Measurements from ENCODE around the gene WSCD2. TPM values are rescaled to one million over a fixed set of nuclear protein-coding genes. Genes with fewer than 3 reads are reported as not detected.

Gene WSCD2
- polyA plus RNA-seq, 3 donors = not detected

DNA sequence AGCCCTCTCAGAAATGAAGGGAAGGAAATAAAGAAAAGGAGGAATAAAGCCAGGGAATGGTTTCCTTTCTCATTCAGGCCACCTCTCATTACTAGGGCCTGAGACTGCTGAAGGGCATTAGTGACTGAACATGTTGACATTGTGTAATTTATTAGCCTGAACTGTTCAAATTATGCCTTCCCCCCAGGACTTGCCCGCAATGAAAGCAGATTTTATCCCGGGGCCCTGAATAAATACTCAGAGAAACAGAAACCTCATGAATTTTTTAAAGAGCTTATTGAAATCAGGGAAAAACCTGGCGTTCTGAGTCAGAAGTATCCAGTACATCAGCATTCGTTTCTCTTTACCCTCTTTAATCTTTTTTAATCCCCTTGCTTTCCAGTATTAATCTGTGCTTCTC is 35.9 kb upstream of the WSCD2 start:
- H3K9ac ChIP-seq (ENCODE audit: insufficient read depth, low read length, poor library complexity, severe bottlenecking) = no peak overlapping the region
- H3K27ac ChIP-seq (ENCODE audit: low read depth in 1 of 2, low read length in 2 of 2) = no peak overlapping the region
- no peaks in the 10 kb centered on the region for H3K79me2 ChIP-seq (ENCODE audit: insufficient read depth, low read length)
- no peaks in the 10 kb centered on the region for H3K36me3 Mint-ChIP-seq
- H3K9me3 Mint-ChIP-seq = peaks cover 0 to 3% (median 2%) of the 10 kb centered on the region in 7 donors
- no peaks in the 10 kb centered on the region for H3K4me1 Mint-ChIP-seq
- WGBS (ENCODE audit: insufficient coverage) = 74% methylated on average over 4 of the region's 4 CpGs
- H2AFZ ChIP-seq (ENCODE audit: insufficient read depth, low read depth, low read length, poor library complexity, severe bottlenecking) = no peak overlapping the region
- H3K27me3 Mint-ChIP-seq (ENCODE audit: low read depth in 3 of 3) = peaks cover 7 to 24% (median 8%) of the 10 kb centered on the region in 3 donors
- no peak for TF ChIP-seq CTCF (IDR thresholded peaks at IDR 0.05)
- no peak for DNase-seq
- intact Hi-C loops (cut with micrococcal nuclease) = no loop called here
- no peak overlapping the region for H3K4me3 ChIP-seq (replicated peaks in 1 of 3; ENCODE audit: low read depth in 2 of 3, low read length in 3 of 3)
- H3K4me3 Mint-ChIP-seq = no peak overlapping the region
- peaks cover 0 to 2% of the 10 kb centered on the region in 2 donors for H3K9me3 ChIP-seq (replicated peaks in 1 of 2; ENCODE audit: control insufficient read depth in 1 of 2, insufficient read depth in 1 of 2, low read length in 2 of 2)
- no peaks in the 10 kb centered on the region for H3K4me1 ChIP-seq (ENCODE audit: control insufficient read depth in 1 of 2, insufficient read depth in 2 of 2, low read length in 2 of 2)
- no peaks in the 10 kb centered on the region for H4K20me1 ChIP-seq (ENCODE audit: insufficient read depth, low read length)
- peaks cover 0 to 2% of the 10 kb centered on the region in 2 donors for H3K27me3 ChIP-seq (ENCODE audit: control insufficient read depth in 2 of 2, insufficient read depth in 2 of 2, low read length in 2 of 2)
- H3K36me3 ChIP-seq (replicated peaks in 1 of 2; ENCODE audit: control insufficient read depth in 1 of 2, insufficient read depth in 2 of 2, low read length in 2 of 2) = no peaks in the 10 kb centered on the region
- H3K4me2 ChIP-seq (replicated peaks; ENCODE audit: extremely low read depth, low read length, poor library complexity, severe bottlenecking) = no peak overlapping the region
- H3K27ac Mint-ChIP-seq = no peak overlapping the region

GRCh38 chr12:108094056-108094649 is 34.9 kb upstream of the WSCD2 start:
- no peak for DNase-seq
- intact Hi-C loops (cut with micrococcal nuclease) = no loop called here
- Mint-ChIP-seq H3K27ac (no peak overlapping the region), H3K36me3 (no peaks in the 10 kb centered on the region), H3K9me3 (peaks cover 0 to 3% (median 1%) of the 10 kb centered on the region in 7 donors), H3K27me3 (ENCODE audit: low read depth in 3 of 3) (peaks cover 8 to 21% (median 8%) of the 10 kb centered on the region in 3 donors), H3K4me1 (no peaks in the 10 kb centered on the region), H3K4me3 (no peak overlapping the region)
- no peaks in the 10 kb centered on the region for H3K36me3 ChIP-seq (replicated peaks in 1 of 2; ENCODE audit: control insufficient read depth in 1 of 2, insufficient read depth in 2 of 2, low read length in 2 of 2)
- no peak overlapping the region for H3K27ac ChIP-seq (ENCODE audit: low read depth in 1 of 2, low read length in 2 of 2)
- no peak overlapping the region for H2AFZ ChIP-seq (ENCODE audit: insufficient read depth, low read depth, low read length, poor library complexity, severe bottlenecking)
- WGBS (ENCODE audit: insufficient coverage) = no CpG with 5 or more reads among the region's 2 CpGs
- no peak for TF ChIP-seq CTCF (IDR thresholded peaks at IDR 0.05)
- peaks cover 0 to 2% of the 10 kb centered on the region in 2 donors for H3K27me3 ChIP-seq (ENCODE audit: control insufficient read depth in 2 of 2, insufficient read depth in 2 of 2, low read length in 2 of 2)
- no peaks in the 10 kb centered on the region for H3K4me1 ChIP-seq (ENCODE audit: control insufficient read depth in 1 of 2, insufficient read depth in 2 of 2, low read length in 2 of 2)
- no peak overlapping the region for H3K9ac ChIP-seq (ENCODE audit: insufficient read depth, low read length, poor library complexity, severe bottlenecking)
- H3K4me3 ChIP-seq (replicated peaks in 1 of 3; ENCODE audit: low read depth in 2 of 3, low read length in 3 of 3) = no peak overlapping the region
- no peaks in the 10 kb centered on the region for H3K9me3 ChIP-seq (replicated peaks in 1 of 2; ENCODE audit: control insufficient read depth in 1 of 2, insufficient read depth in 1 of 2, low read length in 2 of 2)
- no peak overlapping the region for H3K4me2 ChIP-seq (replicated peaks; ENCODE audit: extremely low read depth, low read length, poor library complexity, severe bottlenecking)
- no peaks in the 10 kb centered on the region for H4K20me1 ChIP-seq (ENCODE audit: insufficient read depth, low read length)
- H3K79me2 ChIP-seq (ENCODE audit: insufficient read depth, low read length) = no peaks in the 10 kb centered on the region
